ENCODE measurements around the gene RPL13.
A peak's percentile ranks its signal among the peaks of the same experiment; 100 is the strongest.

The RPL13 gene

GRCh38 chr16:89561142-89561883, 831 bp downstream of the RPL13 start:
- Histone ChIP-seq H2BK12ac (ENCODE audit: low read length in 2 of 2) (peak overlapping the region in 1 of 2 experiments; percentile 42), H2BK120ac (ENCODE audit: low read depth, low read length) (no peak overlapping the region), H3K4me2 (ENCODE audit: low read length, poor library complexity, severe bottlenecking) (peak overlapping the region; percentile 51), H3K36me3 (ENCODE audit: control insufficient read depth in 1 of 2, insufficient read depth in 2 of 2, low read depth in 1 of 2, low read length in 2 of 2) (peaks cover 58 to 62% of the 10 kb centered on the region in 2 experiments), H3K4me1 (ENCODE audit: control insufficient read depth, insufficient read depth, low read depth, low read length) (peaks cover 34% of the 10 kb centered on the region), H2AK5ac (ENCODE audit: low read length, severe bottlenecking) (no peak overlapping the region), H3K4ac (ENCODE audit: low read depth in 1 of 2, low read length in 2 of 2) (peak overlapping the region; percentile 83 to 99), H3K4me3 (ENCODE audit: insufficient read depth in 1 of 2, low read depth in 1 of 2, low read length in 2 of 2) (peak overlapping the region; percentile 82 to 87), H2BK15ac (ENCODE audit: low read depth, poor library complexity, severe bottlenecking) (no peak overlapping the region), H3K23ac (ENCODE audit: low read length in 2 of 2) (no peak overlapping the region), H3K9ac (ENCODE audit: low read length) (peak overlapping the region; percentile 99), H3K18ac (ENCODE audit: low read depth in 1 of 2, low read length in 2 of 2) (peak overlapping the region; percentile 89 to 98), H2AFZ (ENCODE audit: low read depth, low read length) (no peak overlapping the region), H3K27me3 (ENCODE audit: control insufficient read depth in 1 of 2, insufficient read depth in 1 of 2, low read length in 2 of 2) (no peaks in the 10 kb centered on the region), H3K79me1 (replicated peaks; ENCODE audit: low read length, poor library complexity, severe bottlenecking) (peaks cover 4% of the 10 kb centered on the region), H4K91ac (ENCODE audit: low read length) (peak overlapping the region; percentile 65), H3K9me3 (ENCODE audit: control insufficient read depth, low read length) (no peaks in the 10 kb centered on the region), H2BK5ac (ENCODE audit: low read depth, low read length, poor library complexity, severe bottlenecking) (no peak overlapping the region), H3K14ac (ENCODE audit: low read length in 2 of 2) (peak overlapping the region in 1 of 2 experiments; percentile 75), H4K8ac (ENCODE audit: low read length) (peak overlapping the region; percentile 98), H3K27ac (ENCODE audit: low read length, poor library complexity, severe bottlenecking) (no peak overlapping the region)
- under 1% methylated on average over 55 of the region's 58 CpGs for WGBS
- DNase-seq, result peak; percentile 35

- Histone ChIP-seq H3K14ac (ENCODE audit: low read length in 2 of 2) (peak overlapping the region in 1 of 2 experiments; percentile 18), H3K18ac (ENCODE audit: low read depth in 1 of 2, low read length in 2 of 2) (no peak overlapping the region), H2AFZ (ENCODE audit: low read depth, low read length) (no peak overlapping the region), H3K9me3 (ENCODE audit: control insufficient read depth, low read length) (no peaks in the 10 kb centered on the region), H2BK5ac (ENCODE audit: low read depth, low read length, poor library complexity, severe bottlenecking) (no peak overlapping the region), H2BK15ac (ENCODE audit: low read depth, poor library complexity, severe bottlenecking) (no peak overlapping the region), H3K27me3 (ENCODE audit: control insufficient read depth in 1 of 2, insufficient read depth in 1 of 2, low read length in 2 of 2) (no peaks in the 10 kb centered on the region), H3K4me2 (ENCODE audit: low read length, poor library complexity, severe bottlenecking) (peak overlapping the region; percentile 51), H3K23ac (ENCODE audit: low read length in 2 of 2) (peak overlapping the region in 1 of 2 experiments; percentile 57), H4K91ac (ENCODE audit: low read length) (no peak overlapping the region), H3K4me1 (ENCODE audit: control insufficient read depth, insufficient read depth, low read depth, low read length) (peaks cover 36% of the 10 kb centered on the region), H3K4me3 (ENCODE audit: insufficient read depth in 1 of 2, low read depth in 1 of 2, low read length in 2 of 2) (peak overlapping the region; percentile 82 to 87), H4K8ac (ENCODE audit: low read length) (no peak overlapping the region), H3K9ac (ENCODE audit: low read length) (peak overlapping the region; percentile 99), H2BK12ac (ENCODE audit: low read length in 2 of 2) (no peak overlapping the region), H3K36me3 (ENCODE audit: control insufficient read depth in 1 of 2, insufficient read depth in 2 of 2, low read depth in 1 of 2, low read length in 2 of 2) (peaks cover 50 to 55% of the 10 kb centered on the region in 2 experiments), H2BK120ac (ENCODE audit: low read depth, low read length) (no peak overlapping the region), H3K27ac (ENCODE audit: low read length, poor library complexity, severe bottlenecking) (no peak overlapping the region), H3K79me1 (replicated peaks; ENCODE audit: low read length, poor library complexity, severe bottlenecking) (peaks cover 4% of the 10 kb centered on the region), H2AK5ac (ENCODE audit: low read length, severe bottlenecking) (no peak overlapping the region), H3K4ac (ENCODE audit: low read depth in 1 of 2, low read length in 2 of 2) (no peak overlapping the region)
- no peak for DNase-seq
- 63% methylated on average over 22 of the region's 23 CpGs for WGBS
These were observed 1.6 kb downstream of the RPL13 start for GRCh38 chr16:89561884-89562599.

GRCh38 chr16:89562939-89563338, 2.5 kb downstream of the RPL13 start:
- no peak overlapping the region for H3K4me3 ChIP-seq (ENCODE audit: insufficient read depth in 1 of 2, low read depth in 1 of 2, low read length in 2 of 2)
- H3K27ac ChIP-seq (ENCODE audit: low read length, poor library complexity, severe bottlenecking), result no peak overlapping the region
- H2AK5ac ChIP-seq (ENCODE audit: low read length, severe bottlenecking), result no peak overlapping the region
- no peak overlapping the region for H3K4ac ChIP-seq (ENCODE audit: low read depth in 1 of 2, low read length in 2 of 2)
- peaks cover 43 to 51% of the 10 kb centered on the region in 2 experiments for H3K36me3 ChIP-seq (ENCODE audit: control insufficient read depth in 1 of 2, insufficient read depth in 2 of 2, low read depth in 1 of 2, low read length in 2 of 2)
- no peak overlapping the region for H4K91ac ChIP-seq (ENCODE audit: low read length)
- H2BK15ac ChIP-seq (ENCODE audit: low read depth, poor library complexity, severe bottlenecking), result no peak overlapping the region
- H4K8ac ChIP-seq (ENCODE audit: low read length), result no peak overlapping the region
- H3K18ac ChIP-seq (ENCODE audit: low read depth in 1 of 2, low read length in 2 of 2), result no peak overlapping the region
- H3K79me1 ChIP-seq (replicated peaks; ENCODE audit: low read length, poor library complexity, severe bottlenecking), result peaks cover 3% of the 10 kb centered on the region
- no peak overlapping the region for H2BK120ac ChIP-seq (ENCODE audit: low read depth, low read length)
- no peak for DNase-seq
- H2BK12ac ChIP-seq (ENCODE audit: low read length in 2 of 2), result no peak overlapping the region
- 86% methylated on average over 12 of the region's 12 CpGs for WGBS
- H3K23ac ChIP-seq (ENCODE audit: low read length in 2 of 2), result no peak overlapping the region
- H3K4me2 ChIP-seq (ENCODE audit: low read length, poor library complexity, severe bottlenecking), result no peak overlapping the region
- H3K27me3 ChIP-seq (ENCODE audit: control insufficient read depth in 1 of 2, insufficient read depth in 1 of 2, low read length in 2 of 2), result peaks cover 0 to 5% of the 10 kb centered on the region in 2 experiments
- no peak overlapping the region for H2AFZ ChIP-seq (ENCODE audit: low read depth, low read length)
- H3K14ac ChIP-seq (ENCODE audit: low read length in 2 of 2), result no peak overlapping the region
- H3K9ac ChIP-seq (ENCODE audit: low read length), result peak overlapping the region; percentile 99
- peaks cover 38% of the 10 kb centered on the region for H3K4me1 ChIP-seq (ENCODE audit: control insufficient read depth, insufficient read depth, low read depth, low read length)
- H3K9me3 ChIP-seq (ENCODE audit: control insufficient read depth, low read length), result no peaks in the 10 kb centered on the region
- H2BK5ac ChIP-seq (ENCODE audit: low read depth, low read length, poor library complexity, severe bottlenecking), result no peak overlapping the region

Data from mesenchymal stem cell (in vitro differentiated cells and primary cell).